NCI-H187 (cell line): ENCODE results near the gene DHDH.

Experiments used
- DNase-seq, 2 experiments: peaks; one replicate each; lab custom pipeline; 2025; lab: John Stamatoyannopoulos, UW

DHDH gene

DNA sequence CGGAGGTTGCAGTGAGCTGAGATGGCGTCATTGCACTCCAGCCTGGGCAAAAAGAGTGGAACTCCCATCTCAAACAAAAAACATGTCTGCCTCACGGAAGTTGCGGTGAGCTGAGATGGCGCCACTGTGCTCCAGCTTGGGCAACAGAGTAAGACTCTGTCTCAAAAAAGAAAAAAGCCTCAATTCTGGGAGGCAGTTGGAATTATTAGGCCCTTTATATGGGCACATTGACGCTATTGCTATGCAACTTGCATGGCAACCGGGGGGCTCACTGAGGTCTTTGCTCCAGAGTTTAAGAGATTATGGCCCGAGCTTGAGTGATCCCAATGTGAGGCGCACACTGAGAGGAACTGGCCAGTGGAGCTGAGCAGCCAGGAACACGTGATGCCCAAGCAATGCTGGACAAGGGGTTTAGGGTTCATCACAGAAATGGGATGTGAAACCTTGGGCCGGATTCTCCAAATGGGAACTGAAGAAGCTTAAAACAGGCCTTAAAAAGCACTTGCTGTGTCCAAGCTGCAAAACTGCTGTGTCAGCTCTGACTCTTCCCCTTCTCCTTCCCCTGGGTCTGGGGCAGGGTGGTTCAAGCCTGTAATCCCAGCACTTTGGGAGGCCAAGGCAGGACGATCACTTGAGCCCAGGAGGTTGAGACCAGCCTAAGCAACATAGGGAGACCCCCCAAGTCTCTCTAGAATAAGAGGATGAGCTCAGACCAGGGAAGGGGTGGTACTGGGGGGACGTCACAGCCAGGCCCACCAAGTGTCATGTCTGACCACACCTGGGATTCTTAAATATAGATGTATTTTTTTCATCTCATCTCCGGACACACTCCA is 34.1 kb downstream of the DHDH start:
- no peak for DNase-seq

GRCh38 chr19:48968179-48968661 is 34.7 kb downstream of the DHDH start:
- no peak for DNase-seq

- no peak for DNase-seq
Measured at GRCh38 chr19:48968813-48969218, 35.3 kb downstream of the DHDH start.

- no peak for DNase-seq
Measured at GRCh38 chr19:48969276-48970138, 36.0 kb downstream of the DHDH start.

- DNase-seq, result no peak
Measured at GRCh38 chr19:48970139-48970766, 36.8 kb downstream of the DHDH start.

- peak; percentile 78 to 82 for DNase-seq
Measured at GRCh38 chr19:48970923-48971395, 37.5 kb downstream of the DHDH start.

GRCh38 chr19:48975947-48976847 is 42.7 kb downstream of the DHDH start:
- DNase-seq, result peak in 1 of 2 experiments; percentile 49

DNA sequence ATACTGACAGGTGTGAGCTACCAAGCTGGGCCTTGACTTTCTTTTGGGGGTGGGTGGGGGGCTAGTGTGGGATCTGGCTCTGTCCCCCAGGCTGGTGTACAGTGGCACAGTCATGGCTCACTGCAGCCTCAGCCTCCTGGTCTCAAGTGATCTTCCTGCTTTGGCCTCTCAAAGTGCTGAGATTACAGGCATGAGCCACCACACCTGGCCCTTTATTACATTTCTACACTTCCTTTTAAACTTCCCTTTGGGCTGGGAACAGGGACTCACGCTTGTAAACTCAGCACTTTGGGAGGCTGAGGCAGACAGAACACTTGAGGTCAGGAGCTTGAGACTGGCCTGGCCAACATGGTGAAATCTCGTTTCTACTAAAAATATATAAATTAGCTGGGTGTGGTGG is 43.6 kb downstream of the DHDH start:
- no peak for DNase-seq

GRCh38 chr19:48982280-48982679 is 48.8 kb downstream of the DHDH start:
- DNase-seq, result no peak

- no peak for DNase-seq
Measured at GRCh38 chr19:48985711-48986110, 52.2 kb downstream of the DHDH start.

- DNase-seq, result no peak
Measured at GRCh38 chr19:48986211-48986610, 52.7 kb downstream of the DHDH start.

DNA sequence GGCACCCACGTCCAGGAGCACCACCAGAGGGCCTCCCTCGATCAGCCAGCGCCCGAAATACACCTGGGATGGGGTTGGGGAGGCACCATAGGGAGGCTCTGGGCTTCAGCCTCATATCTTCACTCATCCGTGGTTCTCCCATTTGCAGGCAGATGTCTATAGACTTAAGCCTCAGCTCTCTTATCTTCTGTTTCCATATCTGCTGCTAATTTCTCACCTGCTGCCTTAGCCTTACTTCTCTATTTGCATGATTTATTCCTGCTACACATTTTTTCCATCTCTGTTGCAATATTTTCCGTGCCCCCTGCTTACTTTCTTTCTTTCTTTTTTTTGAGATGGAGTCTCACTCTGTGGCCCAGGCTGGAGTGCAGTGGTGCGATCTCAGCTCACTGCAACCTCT is 53.8 kb downstream of the DHDH start:
- no peak for DNase-seq

DNA sequence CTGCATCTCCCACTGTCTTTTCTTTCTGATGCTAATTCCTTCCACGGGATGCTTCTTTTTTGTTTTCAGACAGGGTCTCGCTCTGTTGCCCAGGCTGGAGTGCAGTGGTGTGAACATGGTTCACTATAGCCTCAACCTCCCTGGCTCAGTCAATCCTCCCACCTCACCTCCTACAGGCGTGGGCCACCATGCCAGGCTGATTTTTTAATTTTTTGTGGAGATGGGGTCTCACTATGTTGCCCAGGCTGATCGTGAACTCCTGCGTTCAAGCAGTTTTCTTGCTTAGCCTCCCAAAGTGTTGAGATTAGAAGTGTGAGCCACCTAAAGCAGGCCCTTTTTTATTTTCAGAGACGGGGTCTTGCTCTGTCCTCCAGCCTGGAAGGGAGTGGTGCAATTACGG is 54.8 kb downstream of the DHDH start:
- DNase-seq, result no peak

DNA sequence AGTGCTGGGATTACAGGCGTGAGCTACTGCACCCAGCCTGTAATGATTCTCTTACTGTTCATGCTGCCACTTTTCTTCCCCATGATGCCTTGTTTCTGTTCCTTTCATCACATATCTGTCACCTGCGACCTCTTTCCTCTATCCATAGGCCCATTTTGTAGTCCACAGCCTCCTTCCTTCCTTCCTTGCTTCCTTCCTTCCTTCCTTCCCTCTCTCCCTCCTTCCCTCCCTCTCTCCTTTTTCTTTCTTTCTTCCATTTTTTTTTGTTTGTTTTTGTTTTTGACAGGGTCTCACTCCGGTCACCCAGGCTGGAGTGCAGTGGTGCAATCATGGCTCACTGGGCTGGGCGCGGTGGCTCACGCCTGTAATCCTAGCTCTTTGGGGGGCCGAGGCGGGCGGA is 55.4 kb downstream of the DHDH start:
- DNase-seq, result no peak

- no peak for DNase-seq
Measured at GRCh38 chr19:48989701-48990291, 56.3 kb downstream of the DHDH start.

DNA sequence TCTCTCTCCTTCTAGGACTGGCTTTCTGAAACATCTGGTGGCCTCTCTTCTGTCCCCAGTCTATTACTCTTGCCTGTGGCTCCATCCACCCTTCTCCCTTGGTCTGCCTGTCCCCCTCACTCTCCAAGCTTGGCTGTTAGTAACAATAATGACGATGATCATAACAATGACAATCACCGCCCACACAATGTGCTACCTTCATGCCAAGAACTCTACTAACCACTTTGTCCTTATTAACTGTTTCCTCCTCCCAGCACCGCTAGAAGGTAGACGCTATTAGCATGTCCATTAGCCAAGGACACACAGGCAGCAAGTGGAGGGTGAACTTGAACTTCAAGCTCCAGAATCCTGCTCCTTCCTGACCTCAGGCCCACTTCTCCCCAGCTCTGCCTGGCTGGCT is 56.9 kb downstream of the DHDH start:
- no peak for DNase-seq

- DNase-seq, result no peak
Measured at GRCh38 chr19:48991011-48991609, 57.6 kb downstream of the DHDH start.

- DNase-seq, result no peak
Measured at GRCh38 chr19:48991873-48992580, 58.5 kb downstream of the DHDH start.

- no peak for DNase-seq
Measured at GRCh38 chr19:48992581-48993174, 59.2 kb downstream of the DHDH start.
